HG02943 (cell line): ENCODE measurements around the gene IGFN1.

ENCODE experiments used
- ATAC-seq: cut with Tn5 transposase; IDR thresholded peaks from one replicate; pipeline ENCODE4 v1.9.1; 2021; ENCODE audit warnings: mild to moderate bottlenecking, low read depth, moderate library complexity; ENCODE audit not compliant: unreplicated experiment

IGFN1 gene

DNA sequence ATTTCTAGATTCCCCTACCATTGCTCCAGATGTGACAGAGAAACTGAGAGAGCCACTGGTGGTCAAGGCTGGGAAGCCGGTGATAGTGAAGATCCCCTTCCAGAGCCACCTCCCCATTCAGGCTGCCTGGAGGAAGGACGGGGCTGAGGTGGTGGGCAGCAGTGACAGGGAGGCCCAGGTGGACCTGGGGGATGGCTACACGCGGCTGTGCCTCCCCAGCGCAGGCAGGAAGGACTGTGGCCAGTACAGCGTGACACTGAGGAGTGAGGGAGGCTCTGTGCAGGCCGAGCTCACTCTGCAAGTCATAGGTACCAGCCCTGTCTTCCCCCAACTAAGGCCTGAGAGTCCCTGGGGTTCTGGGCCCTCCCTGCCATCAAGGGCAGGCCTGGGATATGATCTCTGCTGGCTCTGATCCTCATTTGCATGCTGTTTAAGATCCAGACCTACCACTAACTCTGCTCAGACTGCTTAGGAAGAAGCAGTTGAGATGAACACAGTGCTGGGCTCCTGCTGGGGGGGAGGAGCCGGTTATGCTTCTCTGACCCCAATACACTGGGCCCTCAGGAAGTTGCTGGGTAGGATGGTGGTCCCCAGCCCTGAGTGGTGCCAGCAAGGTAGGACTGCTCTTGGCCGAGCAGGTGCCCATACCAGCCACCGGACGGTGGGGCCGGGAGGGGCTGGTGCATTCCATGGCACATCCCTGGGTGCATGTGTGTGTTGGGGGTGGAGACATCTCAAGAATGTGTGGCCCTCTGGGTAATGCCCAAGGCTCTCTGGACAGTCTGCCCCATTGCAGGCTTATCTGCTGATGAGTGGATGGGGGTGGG lies 25.1 kb downstream of the IGFN1 start:
- ATAC-seq = no peak

DNA sequence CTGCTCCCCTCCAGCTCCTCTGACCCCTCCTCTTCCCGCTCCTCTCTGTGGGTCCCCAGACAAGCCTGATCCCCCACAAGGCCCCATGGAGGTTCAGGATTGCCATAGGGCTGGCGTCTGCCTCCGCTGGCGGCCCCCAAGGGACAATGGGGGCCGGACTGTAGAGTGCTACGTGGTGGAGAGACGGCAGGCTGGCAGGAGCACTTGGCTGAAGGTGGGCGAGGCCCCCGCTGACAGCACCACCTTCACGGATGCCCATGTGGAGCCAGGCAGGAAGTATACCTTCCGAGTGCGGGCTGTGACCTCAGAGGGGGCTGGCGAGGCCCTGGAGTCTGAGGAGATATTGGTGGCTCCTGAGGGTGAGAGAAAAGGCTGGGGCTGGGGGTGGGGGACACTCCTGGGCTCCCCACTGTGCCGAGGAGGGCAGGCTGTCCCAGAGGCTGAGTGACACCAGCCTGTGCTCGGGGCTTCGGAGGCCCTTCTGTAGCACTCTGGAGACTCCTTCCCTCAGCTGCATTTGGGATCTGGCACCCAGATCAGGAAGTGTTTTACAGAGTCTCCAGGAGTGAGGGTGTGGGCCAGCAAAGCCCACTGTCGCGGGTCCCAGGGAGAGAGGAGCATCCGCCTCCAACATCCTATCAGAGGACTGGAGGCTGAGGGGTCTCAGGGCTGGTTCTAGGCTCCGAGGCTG lies 25.9 kb downstream of the IGFN1 start:
- ATAC-seq = no peak

DNA sequence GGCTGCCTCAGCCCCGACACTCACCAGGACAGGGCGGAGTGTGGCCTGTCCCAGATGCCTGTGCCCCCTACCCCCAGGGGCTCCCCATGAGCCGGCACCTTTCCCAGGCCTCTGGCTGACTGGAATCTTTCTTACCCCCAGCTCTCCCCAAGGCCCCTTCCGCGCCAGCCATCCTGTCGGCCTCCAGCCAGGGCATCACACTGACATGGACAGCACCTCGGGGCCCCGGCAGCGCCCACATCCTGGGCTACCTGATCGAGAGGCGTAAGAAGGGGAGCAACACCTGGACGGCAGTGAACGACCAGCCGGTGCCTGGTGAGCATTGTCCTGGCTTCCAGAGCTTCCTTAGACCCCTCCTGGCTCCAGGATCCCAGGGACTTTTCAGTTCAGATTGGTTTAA lies 26.5 kb downstream of the IGFN1 start:
- no peak for ATAC-seq

DNA sequence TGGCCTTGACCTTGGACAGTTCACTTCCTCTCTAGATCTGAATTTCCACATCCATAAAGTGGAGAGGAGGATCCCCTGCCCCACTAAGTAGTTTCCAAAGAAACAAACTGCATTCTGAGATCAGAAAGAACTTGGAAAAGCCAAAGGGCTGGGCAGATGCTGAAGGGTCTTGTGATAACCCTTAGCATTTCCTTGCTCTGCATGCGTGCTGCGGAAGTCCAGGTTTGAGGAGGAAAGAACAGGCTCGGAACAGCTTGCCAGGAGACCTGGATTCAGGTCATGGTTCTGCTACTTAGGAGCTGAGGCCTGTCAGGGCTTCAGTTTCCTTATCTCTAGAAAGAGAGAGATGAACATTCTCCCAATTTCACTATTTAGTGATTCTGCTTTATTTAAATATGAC lies 27.2 kb downstream of the IGFN1 start:
- ATAC-seq = no peak

DNA sequence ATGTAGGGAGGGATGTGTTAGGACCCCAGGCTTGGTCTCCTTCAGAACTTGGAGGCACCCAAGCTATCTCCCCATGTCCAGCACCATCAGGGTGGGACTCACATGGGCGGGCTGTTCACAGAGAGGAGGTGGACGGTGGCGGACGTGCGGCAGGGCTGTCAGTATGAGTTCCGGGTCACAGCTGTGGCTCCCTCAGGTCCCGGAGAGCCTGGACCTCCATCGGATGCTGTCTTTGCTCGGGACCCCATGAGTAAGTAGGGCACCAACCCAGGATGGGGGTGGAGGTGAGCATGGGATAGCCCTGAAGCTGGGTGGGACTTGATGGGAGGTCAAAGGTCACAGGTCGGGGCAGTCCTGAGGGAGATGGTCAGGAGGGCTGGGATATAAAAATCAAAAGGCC lies 27.8 kb downstream of the IGFN1 start:
- no peak for ATAC-seq

DNA sequence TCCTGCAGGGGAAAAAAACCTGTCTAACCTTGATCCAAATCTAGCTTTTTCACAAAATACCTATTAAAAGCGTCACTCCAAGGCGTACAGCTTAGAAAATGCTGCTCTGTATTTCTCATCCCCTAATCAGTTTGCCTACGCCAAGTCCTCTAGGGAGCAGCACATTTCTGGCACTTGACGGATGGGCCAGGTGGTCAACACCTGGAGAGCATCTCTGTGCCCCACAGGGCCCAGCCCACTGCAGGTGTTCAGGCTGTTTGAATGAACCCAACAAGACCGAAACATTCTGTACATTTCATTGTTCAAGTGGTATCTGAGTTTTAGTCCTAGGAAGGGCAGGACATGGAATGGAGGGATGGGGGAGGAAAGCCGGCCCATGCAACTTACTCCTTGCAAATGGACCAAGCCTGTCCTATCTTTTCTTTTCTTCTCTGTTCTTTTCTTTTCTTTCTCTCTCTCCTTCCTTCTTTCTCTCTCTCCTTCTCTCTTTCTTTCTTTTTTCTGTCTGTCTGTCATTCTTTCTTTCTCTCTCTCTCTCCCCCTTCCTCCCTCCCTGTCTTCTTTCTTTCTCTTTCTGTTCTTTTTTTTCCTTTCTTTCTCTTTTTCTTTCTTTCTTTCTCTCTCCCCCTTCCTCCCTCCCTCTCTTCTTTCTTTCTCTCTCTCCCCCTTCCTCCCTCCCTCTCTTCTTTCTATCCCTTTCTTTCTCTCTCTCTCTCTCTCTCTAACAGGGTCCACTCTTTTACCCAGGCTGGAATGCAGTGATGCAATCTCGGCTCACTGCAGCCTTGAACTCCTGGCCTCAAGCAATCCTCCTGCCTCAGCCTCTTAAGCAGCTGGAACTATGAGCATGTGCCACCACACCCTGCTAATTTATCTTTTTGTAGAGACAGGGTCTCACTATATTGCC lies 29.1 kb downstream of the IGFN1 start:
- ATAC-seq = no peak

DNA sequence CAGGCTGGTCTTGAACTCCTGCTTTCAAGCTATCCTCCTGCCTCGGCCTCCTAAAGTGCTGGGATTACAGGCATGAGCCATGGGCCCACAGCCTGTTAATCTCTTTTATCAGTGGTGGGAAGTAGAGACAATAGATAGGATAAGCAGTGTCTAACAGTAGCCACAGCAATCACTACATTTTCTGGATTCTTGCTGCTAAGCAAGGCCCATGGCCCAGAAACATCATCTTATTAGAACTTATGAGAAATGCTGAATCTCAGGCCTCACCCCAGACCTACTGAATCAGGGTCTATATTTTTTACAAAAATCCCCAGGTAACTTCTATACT lies 29.7 kb downstream of the IGFN1 start:
- ATAC-seq = no peak

DNA sequence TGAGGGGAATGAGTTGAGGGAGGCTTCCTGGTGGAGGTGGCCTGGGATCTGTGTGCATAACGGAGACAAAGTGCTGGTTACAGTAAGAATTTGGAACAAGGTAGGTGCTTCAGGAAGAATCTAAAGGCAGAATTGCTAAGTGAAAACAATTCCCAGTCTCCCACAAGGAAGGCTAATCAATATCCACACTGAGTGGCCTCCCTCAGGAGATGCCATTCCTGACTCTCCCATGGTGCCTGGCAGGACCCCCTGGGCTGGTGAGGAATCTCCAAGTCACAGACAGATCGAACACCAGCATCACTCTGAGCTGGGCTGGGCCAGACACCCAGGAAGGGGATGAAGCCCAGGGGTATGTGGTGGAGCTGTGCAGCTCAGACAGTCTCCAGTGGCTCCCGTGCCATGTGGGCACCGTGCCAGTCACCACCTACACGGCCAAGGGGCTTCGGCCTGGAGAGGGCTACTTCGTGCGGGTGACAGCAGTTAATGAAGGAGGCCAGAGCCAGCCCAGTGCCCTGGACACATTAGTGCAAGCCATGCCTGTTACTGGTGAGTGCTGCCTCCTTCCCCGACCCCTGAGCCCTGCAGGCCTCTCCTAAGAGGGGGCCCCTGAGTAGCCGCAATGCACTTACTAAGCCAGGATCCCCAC lies 30.7 kb downstream of the IGFN1 start:
- ATAC-seq = no peak

DNA sequence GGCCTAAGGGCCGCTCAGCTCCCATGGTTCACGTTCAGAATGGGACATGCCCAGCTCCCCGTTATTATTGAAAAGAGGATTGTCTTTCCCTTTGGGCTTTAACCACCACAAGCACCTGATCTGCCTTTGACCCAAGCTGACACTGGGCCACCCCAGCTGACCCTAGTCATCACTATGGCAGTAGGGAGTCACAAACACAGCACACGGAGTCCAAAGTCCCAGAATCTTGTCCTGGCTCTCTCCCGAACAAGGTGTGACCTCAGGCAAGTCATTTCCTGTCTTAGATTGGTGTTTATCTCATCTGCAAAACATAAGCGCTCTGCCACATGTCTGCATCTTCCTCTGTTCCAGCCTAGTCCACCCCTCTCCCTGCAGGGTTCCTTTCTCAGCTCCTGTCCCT lies 31.5 kb downstream of the IGFN1 start:
- ATAC-seq = no peak

DNA sequence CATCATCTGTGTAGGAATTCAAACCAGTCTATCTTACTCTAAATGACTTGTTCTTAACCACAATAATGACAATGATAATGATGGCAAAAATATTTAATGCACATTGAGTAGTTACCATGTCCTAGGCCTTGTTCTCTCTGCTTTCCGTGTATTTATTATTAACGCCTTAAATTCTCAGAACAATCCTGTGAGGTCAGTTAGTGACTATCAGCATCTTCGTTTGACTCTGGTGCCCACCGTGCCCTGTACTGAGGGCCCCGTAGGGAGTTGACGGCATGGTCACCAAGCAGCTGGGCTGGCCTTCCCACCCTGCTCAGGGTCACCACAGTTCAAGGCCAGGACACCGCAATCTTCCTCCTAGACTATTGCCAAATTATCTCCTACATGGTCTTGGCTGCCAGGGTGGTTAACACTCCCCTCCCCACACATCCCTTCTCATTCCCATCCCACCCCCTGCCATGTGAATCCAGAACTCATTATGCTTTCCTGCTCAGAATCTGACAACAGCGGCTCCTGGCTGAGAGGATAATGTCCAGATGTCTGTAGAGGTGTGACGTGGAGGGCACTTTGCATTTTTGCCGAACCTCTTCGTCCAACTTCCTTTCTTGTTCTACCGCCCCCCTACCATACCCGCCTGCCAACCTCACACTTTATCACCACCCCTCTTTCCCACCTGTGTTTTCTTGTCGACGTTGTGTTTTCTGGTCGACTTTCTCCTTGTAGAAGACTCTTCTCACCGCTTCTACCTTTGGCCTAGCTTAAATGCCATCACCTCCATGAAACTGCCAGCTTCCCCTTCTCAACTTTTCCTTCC lies 33.4 kb downstream of the IGFN1 start:
- ATAC-seq = no peak

DNA sequence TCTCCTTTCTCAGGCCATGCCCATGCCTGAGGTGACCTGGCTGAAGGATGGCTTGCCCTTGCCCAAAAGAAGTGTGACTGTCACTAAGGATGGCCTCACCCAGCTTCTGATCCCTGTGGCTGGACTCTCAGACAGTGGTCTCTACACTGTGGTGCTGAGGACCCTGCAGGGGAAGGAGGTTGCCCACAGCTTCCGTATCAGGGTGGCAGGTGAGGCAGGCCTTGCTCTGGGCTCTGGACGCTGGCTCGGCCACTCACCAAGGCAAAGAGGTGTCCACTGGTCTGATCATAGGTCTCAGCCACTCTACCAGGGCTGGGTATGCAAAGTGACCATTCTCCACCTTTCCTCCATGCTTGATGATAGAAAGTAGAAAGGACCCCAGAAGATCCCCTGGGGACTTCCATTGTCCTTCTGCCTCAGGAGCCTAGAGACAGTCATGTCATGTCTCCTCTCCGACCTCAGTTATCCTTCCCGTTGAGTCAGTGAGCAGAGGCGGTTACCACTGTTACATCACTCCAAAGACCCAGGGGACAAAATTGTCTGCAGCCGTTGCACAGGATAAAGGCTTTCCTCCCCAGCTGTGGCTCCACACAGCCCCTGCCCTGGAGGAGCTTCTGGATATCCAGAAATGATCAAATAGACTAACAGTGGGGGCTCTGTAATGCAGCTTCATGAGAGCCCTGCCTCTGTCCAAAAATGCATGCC lies 34.2 kb downstream of the IGFN1 start:
- ATAC-seq = no peak

DNA sequence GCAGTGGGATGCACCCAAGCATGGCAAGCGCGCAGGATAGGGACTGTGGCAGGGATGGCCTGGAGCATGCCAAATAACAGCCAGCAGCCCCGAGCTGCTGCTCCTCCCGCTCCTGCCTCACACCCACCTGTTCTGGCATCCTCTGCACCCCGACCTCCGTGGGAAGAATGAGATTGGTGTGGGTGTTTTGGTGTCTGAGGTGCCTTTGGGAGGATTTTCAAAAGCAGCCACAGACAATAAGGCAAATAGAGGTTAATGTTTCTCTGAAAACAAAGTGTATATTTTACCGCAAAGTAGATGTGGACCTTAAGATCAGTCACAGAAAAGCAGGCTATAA lies 35.5 kb downstream of the IGFN1 start:
- no peak for ATAC-seq

DNA sequence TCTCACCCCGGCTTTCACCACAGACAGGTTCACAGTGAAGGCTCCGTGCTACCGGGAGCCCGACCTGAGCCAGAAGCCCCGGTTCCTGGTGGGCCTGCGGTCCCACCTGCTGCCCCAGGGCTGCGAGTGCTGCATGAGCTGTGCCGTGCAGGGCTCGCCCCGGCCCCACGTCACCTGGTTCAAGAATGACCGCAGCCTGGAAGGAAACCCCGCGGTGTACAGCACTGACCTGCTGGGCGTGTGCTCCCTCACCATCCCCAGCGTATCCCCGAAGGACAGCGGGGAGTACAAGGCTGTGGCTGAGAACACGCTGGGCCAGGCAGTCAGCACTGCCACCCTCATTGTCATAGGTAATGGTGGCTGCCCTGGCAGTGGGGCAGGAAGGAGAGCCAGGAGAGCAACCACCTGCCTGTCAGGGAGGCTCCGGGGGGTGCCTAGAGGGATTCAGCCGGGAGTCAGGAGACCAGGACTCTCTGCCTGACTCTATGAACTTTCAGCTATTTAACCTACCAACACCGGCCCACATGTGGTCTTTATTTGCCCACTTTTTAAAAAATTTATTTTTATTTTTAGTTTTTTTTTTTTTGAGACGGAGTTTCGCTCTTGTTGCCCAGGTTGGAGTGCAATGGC lies 36.4 kb downstream of the IGFN1 start:
- no peak for ATAC-seq

DNA sequence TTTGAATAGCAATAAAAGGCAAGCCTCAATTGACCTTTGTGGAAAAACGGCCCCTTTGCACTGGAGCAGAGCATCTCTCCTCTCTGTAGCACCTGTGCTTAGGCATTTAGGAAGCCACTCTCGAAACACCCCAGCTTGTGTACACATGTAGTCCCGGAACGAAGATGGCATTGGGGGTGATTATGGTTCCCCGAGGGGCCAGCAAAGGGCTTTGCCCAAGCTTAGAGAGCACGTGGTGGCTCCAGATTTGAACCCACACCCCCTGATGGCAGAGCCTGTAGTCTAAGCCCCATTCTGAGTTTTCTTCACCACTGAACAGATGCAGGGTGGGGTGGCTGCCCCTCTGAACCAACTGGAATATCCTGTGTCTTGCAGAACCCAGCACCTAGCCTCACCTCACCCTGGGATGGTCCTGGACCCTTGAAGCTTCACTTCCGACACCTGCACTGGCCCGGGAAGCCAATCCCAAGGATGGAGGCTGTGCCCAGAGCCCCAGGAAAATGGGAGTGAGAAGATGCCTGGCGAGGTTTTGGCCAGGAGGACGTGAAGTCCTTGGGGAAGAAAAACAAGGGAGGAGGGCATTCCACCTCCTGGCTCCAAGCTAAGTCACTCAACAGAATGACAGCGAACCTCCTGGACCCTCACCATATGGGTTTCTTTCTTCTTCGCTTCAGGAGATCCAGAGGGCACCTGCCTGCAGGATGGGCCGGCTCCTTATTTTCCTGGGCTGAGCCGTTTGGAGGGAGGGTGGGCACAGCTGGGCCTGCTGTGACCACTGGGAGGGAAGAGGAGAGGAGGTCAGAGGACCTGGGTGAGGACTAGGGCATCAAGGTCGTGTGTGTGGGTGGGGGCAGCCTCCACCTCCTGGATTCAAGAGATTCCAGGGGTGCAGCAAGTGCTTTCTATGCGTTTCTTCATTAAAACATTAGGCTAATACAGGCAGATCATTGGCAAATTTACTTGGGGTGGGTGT lies 37.7 kb downstream of the IGFN1 start:
- ATAC-seq = no peak

DNA sequence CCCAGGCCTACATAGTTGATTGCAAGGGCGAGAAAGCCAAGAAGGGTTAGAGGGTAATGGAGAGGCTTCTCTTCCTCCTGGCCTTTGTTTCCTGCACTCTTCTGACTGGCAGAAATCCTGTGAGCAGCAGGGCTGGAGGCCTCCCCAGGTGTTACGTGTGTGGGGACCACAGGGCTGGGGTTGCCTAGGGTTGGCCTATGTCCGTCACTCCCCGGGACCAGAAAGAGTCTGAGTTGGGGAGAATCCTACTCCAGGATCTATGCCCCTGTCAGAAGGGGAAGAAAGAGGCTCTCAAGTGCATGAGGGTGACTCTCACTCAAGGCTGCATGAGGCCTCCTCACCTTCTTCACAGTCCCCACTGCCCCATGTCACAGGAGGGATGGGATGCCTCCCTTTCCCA lies 38.5 kb downstream of the IGFN1 start:
- ATAC-seq = no peak

DNA sequence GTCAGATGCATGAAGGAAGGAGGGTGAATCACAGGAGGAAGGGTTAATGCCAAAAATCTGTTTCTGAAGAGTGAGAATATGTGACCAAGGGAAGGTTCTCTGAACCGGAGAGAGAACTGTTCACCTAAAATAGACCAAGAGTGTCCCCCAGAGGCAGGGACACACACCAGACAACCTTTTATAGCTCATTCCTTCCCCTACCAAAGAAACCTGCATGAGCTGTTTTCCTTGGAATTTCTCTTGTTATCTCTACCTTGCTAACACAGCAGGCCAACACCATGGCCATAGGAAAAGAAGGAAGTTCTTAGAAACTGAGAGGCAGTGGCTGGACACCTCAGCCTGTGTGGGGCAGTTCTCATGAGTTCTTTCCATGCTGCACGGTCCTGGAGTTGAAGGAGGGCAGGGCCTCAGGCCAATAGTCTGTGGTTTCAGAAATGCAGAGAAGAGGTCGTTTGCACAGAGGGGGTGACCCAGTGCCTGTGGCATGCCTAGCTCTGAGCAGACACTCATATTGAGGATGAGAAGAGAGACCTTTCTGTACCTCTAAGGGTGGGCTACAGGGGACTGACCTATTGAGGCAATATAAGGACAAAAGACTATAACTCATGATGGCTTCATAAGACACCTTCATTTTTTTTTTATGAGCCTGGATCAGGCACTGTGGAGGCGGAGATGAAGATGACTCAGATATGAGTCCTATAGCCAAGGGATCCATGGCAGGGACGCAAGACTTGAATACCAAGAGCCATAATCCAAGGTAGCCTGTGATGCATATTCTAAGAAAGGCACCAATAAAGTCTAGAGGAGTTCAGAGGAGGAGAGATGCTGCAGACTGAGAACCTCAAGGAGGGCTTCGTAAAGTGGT lies 39.4 kb downstream of the IGFN1 start:
- ATAC-seq = no peak

DNA sequence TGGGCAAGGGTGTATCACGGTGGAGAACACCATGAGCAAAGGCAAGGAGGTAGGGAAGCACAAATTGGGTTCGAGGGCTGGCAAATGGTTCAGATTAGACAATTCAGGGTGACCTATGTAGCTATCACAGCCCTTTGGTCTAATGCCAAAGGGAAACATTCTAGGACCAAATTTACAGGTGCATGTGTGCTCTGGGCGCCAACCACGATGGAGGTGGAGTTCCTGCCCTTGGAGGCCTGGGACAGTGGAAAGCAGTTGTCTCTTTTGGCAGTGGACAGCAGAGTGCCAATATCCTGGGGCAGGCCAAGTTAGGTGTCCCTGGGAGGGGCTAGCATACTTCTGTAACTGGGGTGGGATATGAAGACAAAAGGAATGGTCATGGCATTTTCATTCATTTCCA lies 40.1 kb downstream of the IGFN1 start:
- ATAC-seq = no peak
